GM21423 (cell line): ENCODE results near the gene SLBP.

Experiments used
- ATAC-seq: cut with Tn5 transposase; IDR thresholded peaks from one replicate; pipeline ENCODE4 v1.9.1; 2021; ENCODE audit warnings: mild to moderate bottlenecking, moderate library complexity; ENCODE audit not compliant: unreplicated experiment

Gene SLBP

DNA sequence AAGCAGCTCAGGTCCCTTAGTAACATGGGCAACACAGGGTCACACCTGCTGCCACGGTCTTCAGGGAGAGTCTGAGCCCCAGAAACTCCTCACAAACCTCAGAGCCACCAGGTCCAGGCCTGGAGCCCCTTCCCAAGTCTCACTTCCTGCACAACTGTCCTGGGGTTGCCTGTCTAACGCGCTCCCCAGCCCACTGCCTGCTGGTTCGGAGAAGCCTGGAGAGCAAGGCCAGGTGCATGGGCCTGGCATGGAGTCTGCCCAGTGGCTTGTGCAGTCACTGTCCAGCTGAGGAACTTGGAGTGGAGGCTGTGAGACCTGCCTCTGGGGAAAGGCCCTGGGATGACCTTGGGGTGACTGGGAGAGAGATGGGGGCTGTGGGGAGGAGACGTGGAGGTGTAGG, 56.0 kb downstream of the SLBP start:
- no peak for ATAC-seq

DNA sequence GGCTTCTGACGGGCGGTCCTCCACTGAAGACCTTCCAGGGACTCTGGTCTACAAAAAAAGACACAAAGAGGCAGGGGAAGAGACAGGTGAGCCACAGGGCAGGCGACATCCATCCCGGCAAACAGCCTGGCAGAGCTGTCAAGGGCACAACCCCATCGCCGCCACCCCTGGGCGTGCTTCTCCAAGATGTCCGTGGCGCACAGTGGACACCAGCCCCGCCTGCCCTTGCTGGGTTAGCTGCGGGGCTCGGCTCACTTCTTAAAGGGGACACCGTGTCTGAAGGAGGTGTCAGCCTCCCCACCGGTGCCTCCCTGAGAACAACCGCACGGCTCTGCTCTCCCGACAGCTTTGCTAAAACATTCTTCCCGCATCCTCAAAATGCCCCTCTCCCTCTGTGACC, 56.4 kb downstream of the SLBP start:
- ATAC-seq = no peak

DNA sequence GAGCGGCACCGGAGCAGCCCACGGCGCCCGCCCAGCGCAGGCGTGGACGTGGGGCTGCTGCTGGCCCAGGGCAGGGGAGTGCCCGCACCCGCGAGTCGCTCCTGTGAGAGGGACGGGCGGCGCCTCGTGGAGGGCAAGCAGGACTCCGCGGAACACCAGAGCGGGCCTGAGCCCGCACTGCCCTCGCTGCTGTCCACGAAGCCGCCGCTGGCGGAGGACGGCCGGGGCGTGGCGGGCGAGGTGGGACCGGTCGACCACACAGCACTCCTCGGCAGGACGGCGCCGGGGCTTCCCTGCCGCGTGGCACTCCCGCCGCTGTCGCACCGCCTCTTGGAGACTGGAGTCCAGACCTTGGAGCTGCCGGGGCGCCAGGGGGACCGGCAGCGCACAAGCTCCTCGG, 57.0 kb downstream of the SLBP start:
- ATAC-seq = no peak

DNA sequence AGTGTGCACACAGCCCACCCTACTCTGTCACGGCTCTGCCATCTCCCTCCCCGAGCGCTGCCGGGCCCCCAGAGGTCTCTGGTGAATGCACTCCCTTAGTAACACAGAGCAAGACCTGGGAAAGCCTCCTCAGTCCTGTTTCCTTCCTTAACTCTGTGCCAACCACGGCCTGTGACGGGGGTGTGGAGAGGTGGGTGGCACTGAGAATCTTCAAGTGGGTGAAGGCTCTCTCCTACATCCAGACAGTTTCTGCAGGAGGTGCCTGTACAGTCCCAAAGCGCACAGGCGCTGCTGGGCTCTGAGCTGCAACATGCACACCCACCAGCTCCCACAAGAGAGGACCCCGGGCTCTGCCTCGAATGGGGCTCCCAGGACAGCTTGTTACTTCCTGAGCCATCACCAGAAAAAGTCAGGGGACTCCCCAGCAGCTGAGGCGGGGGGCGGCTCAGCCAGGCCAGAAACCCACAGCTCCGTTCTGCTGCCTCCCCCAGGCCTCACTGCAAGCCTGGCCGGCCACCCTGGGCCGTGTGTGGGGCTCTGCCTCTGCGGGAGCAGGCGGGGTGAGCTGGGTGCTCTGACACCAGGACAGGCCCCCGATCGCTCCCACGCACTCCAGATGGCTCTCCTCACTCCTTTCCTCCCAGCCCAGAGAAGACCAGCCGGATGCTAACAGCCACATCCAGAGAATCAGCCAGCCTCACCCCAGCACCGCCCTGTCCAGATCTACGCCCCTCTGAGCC, 57.7 kb downstream of the SLBP start:
- ATAC-seq = no peak

DNA sequence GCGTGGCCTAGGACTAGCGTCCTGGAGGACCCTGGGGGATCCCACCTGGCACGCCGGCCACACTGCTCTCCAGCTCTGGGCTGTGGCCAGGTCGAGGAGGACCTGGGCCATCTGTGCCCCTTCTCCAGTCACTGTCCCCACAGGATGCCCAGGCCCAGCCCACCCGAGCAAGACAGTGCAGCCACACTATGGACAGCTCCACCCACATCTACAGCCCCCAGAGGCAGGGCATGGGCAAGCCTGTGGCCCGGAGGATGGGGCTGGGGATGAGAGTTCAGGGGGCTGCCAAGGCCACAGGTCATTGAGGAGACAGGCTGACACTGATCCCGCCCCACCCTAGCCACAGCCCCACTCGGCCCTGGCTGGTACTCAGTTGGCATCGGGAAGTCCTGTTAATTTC, 58.3 kb downstream of the SLBP start:
- ATAC-seq = no peak

- ATAC-seq = no peak
Measured at GRCh38 chr4:1652088-1652487, 60.0 kb downstream of the SLBP start.

DNA sequence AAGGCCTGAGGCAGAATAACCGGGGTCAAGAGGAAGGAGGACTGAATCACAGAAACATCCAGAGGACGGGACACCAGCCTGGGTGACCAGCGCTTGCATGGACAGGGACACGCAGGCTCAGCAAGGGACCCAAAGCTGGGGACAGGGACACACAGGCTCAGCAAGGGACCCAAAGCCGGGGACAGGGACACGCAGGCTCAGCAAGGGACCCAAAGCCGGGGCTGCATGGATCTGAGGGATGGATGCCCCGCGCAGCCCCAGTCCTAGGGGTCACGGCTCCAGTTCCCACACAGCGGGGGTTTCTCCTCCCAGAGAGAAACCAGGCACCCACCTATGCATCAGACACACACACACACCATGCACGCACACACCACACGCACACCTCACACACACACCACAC, 60.5 kb downstream of the SLBP start:
- ATAC-seq = no peak

GRCh38 chr4:1648962-1649361, 63.2 kb downstream of the SLBP start:
- ATAC-seq = no peak

DNA sequence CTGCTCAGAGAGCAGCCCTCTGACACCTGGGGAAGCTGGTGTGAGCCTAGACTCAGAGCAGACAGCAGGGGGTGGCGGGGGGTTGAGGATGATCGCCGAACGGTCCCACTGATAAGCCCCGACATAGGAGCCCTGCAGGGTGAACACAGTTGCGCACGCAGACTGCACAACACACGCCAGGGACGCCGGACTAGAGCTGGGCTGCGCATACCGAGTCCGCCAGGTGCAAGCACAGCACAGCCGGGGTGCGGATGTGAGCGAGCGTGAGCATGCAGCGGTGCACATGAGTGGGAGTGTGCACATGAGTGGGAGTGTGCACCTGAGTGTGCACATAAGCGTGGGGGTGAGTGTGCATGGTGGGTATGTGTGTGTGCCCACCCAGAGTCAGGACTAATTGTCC, 64.7 kb downstream of the SLBP start:
- ATAC-seq = no peak

GRCh38 chr4:1646690-1647089, 65.4 kb downstream of the SLBP start:
- ATAC-seq = no peak

DNA sequence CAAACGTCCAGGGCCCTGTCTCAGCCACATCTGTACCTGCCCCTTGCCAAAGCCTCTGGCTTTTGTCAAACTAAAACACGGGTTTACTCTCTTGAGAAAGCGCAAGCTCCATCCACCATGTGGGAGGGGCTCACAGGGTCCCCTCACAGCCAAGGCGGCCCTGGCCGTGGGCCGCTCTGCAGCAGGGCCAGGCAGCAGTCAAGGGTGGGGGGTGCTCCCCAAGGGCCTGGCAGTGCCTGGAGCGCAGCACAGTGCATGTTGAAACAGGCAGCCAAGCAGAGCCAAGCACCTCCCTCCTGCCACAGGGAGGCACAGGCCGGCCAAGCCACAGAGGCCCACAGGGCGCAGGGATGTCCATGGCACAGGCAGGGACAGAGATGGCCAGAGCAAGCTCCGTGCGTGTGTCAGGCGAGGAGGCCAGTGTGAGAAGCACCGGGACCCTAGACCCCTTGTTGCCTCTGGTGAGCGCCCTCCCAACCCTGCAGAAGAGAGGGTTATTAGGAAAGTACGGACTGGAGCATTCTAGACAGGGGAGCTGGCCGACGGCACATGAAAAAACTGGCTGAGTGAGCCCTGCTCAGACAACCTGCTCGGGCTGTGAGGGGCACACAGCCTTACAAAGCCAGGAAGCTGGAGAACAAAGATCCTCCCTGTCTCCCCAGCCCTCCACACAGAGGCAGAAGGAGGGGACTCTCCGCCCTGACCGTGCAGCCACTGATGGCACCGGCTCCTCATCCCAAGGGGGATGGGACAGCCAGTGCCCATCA, 67.0 kb downstream of the SLBP start:
- ATAC-seq = no peak

DNA sequence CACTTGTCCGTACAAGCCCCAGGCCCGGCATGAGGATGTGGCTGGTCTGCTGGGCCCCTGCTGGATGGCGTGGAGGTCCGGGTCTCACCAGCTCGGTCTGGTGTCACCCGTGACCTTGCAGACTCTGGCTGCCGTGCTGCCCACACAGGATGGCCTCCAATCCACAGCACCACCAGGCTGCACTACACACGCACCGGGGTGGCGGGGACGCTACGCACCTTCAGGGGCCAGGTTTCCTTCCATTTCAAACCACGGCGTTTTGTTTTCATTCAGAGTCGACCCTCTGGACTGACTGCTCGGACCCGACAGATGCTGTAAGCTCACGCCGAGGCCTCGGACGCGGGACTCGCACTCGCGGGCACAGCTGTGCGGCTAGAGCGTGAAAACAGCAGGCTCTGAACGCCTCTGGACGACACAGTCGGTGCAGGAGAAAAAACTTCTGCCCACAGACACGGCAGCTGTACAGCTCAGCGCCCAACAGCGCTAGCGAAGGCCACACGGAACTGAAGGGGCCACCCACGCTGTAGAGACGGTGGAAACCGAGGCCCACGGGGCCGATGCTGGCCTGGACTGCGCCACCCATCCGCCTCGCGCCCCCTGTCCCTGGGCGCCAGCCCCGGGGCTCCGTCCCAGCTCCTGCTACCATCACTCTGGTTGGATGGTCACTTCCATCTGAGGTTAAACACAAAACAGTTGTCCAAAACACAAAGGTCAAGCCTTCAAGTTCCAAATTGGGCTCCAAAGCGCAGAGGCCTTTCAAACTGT, 68.0 kb downstream of the SLBP start:
- no peak for ATAC-seq
